ENCODE data around the gene HRK.

The HRK gene

DNA sequence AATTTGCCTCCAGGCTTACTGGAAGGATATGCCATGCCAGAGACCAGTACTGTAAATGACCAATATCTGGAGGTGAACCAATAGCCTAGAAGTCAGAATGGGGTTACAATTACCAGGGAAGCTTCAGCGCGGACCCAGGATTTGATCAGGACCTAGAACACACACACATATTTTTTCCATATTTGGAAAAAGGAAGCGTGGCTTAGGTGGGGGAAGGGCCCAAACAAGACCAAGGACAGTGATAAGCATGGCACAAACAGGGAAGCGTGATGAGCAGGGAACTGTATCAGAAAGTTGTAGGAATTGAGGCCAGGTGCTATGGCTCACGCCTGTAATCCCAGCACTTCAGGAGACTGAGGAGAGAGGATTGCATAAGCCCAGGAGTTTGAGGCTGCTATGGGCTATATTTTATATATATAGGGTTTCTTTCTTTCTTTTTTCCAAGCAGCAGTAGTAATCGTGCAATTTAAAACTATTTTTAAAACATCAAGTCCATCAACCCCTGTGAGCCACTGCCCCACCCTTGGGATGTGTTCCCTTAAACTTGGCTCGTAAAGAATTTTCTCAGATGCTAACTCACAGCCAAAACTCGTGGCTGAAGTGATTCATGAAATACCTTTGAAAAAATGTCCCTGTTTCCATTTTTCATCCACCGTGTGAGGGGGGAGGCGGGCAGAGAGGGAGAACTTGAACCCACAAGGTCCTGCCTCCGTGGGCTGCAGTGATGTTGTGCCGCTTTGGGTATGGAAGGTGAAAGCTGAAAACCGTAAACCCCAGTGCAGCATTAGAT is 16.7 kb downstream of the HRK start:
- DNase-seq (ENCODE audit: low spot score), result no peak
- TF ChIP-seq, protein P1, sequence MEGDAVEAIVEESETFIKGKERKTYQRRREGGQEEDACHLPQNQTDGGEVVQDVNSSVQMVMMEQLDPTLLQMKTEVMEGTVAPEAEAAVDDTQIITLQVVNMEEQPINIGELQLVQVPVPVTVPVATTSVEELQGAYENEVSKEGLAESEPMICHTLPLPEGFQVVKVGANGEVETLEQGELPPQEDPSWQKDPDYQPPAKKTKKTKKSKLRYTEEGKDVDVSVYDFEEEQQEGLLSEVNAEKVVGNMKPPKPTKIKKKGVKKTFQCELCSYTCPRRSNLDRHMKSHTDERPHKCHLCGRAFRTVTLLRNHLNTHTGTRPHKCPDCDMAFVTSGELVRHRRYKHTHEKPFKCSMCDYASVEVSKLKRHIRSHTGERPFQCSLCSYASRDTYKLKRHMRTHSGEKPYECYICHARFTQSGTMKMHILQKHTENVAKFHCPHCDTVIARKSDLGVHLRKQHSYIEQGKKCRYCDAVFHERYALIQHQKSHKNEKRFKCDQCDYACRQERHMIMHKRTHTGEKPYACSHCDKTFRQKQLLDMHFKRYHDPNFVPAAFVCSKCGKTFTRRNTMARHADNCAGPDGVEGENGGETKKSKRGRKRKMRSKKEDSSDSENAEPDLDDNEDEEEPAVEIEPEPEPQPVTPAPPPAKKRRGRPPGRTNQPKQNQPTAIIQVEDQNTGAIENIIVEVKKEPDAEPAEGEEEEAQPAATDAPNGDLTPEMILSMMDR (IDR thresholded peaks at IDR 0.05; ENCODE audit: extremely low read depth, missing control alignments), result no peak

DNA sequence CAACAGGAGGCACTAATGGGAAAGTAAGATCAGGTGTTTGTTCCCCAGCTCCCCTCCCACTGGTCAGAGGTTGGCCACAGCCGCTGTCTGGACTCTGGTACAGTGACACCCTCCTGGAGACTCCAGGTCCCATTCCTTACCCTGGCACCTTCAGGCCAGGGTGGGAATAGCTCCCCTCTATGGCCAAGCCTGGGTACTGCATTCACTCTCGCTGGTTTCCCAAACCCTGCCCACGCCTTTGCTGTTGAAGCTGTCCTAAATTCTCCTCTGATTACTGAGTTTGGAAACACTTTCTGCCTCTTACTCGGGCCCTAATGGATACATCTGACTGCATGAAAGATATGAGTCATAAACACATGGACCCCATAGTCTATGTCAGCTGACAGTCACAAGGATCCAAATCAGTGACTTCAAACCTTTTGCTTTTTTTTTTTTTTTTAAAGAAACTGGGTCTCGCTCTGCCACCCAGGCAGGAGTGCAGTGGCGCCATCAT is 17.9 kb downstream of the HRK start:
- TF ChIP-seq, protein P1 (IDR thresholded peaks at IDR 0.05; ENCODE audit: extremely low read depth, missing control alignments), result peak; percentile 30
- no peak for DNase-seq (ENCODE audit: low spot score)

DNA sequence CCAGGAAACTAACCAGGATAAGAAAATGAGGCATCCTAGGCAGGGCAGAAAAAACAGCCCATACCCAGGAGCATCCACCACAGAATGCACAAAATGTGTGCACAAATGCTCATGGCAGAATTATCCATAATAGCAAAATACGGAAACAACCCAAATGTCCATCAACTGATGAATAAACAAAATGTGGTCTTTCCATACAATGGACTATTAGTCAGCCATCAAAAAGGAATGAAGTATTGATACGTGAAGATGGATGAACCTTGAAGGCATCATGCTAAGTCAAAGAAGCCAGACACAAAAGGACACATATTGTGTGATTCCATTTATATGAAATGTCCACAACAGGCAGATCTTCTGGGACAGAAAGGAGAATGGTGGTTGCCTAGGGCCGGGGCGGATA is 19.1 kb downstream of the HRK start:
- TF ChIP-seq, protein P1 (IDR thresholded peaks at IDR 0.05; ENCODE audit: extremely low read depth, missing control alignments), result no peak
- no peak for DNase-seq (ENCODE audit: low spot score)

DNA sequence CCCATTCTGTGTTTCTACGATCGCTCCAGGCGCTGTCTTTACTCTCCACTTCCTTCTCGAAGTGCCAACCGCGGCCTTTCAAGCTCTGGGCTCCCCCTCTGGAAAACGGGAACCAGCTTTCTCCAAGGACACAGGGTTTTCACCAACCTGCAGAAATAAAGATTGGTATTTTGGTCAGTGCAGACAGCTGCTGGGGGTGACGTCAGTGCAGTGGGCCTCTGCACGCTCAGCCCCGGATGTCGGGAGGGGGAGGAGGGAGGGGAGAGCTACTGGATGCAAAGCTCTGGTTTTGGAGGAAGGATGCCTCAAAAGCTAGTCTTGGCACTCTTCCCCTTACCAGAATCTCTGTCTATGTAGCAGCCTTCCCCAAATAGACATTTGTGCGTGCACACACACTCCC is 19.9 kb downstream of the HRK start:
- peak; percentile 79 for DNase-seq (ENCODE audit: low spot score)
- TF ChIP-seq, protein P1 (IDR thresholded peaks at IDR 0.05; ENCODE audit: extremely low read depth, missing control alignments), result no peak

DNA sequence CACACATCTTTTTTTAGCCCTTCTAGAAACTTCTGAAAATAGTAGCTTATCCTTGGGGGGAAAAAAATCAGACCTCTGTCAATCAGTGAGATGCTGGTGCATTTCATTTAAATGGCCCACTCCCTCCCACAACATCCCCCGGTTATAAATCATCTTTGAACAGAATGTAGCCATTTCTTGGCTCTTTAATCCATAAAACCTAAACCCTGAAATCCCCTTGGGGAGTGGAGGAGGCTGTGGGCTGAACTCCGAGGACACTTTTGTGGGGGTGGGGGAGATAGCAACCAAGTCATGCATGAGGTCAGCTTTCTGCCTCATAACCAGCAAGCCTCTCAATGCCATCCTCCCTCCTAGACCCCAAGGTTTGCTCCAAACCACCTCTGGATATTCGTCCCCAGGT is 21.0 kb downstream of the HRK start:
- TF ChIP-seq, protein P1 (IDR thresholded peaks at IDR 0.05; ENCODE audit: extremely low read depth, missing control alignments), result no peak
- no peak for DNase-seq (ENCODE audit: low spot score)

DNA sequence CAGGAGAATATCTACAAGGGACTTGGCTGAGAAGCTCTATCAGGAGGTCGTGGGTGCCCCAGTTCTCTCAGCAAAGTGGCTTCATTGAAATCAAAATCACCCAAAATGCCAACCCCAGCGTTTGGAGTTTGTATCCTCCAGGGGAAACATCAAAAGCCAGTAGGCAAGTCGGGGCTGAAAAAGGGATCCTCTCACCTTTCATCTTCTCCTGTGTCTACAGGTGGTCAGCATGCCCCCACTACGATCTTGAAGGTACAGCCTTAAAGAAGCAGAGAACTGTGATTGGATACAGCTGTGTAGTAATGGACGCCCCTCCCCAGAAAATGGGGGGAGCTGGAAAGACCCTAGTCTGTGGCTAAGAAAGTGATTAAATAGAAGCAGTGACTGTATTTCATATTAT is 22.2 kb downstream of the HRK start:
- TF ChIP-seq, protein P1 (IDR thresholded peaks at IDR 0.05; ENCODE audit: extremely low read depth, missing control alignments), result no peak
- no peak for DNase-seq (ENCODE audit: low spot score)

DNA sequence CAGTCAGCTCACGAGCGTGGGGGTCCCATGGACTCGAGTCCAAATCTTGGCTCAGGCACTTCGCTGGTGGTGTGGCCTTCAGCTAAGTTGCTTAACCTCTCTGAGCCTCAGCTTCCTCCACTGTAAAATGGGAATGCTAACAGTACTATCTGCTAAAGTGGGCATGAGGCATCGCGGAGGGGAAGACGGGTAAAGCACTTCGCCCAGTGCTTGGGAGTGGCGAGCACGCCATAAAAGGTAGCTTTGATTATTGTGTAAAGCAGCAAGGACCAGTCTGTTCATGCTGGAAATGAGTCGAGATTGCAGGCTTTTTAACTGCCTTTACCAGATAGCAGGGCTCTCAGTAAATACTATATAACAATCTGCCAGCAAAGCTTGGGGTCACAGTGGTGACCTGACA is 24.5 kb downstream of the HRK start:
- TF ChIP-seq, protein P1 (IDR thresholded peaks at IDR 0.05; ENCODE audit: extremely low read depth, missing control alignments), result no peak
- DNase-seq (ENCODE audit: low spot score), result no peak

All from GM20000 (cell line).